Astrocyte (in vitro differentiated cells and primary cell): ENCODE measurements around the gene KLHL15. TPM values are rescaled to one million over a fixed set of nuclear protein-coding genes. Genes with fewer than 3 reads are reported as not detected.

Experiments
- DNase-seq: peaks from one replicate; pipeline ENCODE4 v3.0.0-alpha.2; 2010; ENCODE audit warnings: low read depth
- FAIRE-seq: peaks from 2 replicates; lab custom pipeline; 2011; peaks lifted over from hg19 to GRCh38; lab: Jason Lieb, UNC
- H2AFZ ChIP-seq: 2 replicates; pipeline ENCODE4 v1.6.0; 2012; ENCODE audit warnings: low read depth, low read length, inconsistent platforms
- H3K27ac ChIP-seq: 2 replicates; pipeline ENCODE4 v1.5.1; 2011; ENCODE audit warnings: low read depth, low read length, inconsistent platforms
- H3K27me3 ChIP-seq: 2 replicates; pipeline ENCODE4 v1.6.0; 2011; ENCODE audit warnings: low read length, inconsistent platforms; ENCODE audit not compliant: insufficient read depth
- H3K36me3 ChIP-seq: 2 replicates; pipeline ENCODE4 v1.5.1; 2011; ENCODE audit warnings: low read length, inconsistent platforms; ENCODE audit not compliant: insufficient read depth
- H3K4me1 ChIP-seq: 2 replicates; pipeline ENCODE4 v1.5.1; 2011; ENCODE audit warnings: low read length, inconsistent platforms; ENCODE audit not compliant: insufficient read depth
- H3K4me2 ChIP-seq: 2 replicates; pipeline ENCODE4 v1.6.0; 2012; ENCODE audit warnings: low read length, inconsistent platforms
- H3K4me3 ChIP-seq: 2 replicates; pipeline ENCODE4 v1.5.1; 2011; ENCODE audit warnings: low read depth, mild to moderate bottlenecking, low read length, inconsistent platforms; ENCODE audit not compliant: insufficient read depth
- H3K79me2 ChIP-seq: 2 replicates; pipeline ENCODE4 v1.6.0; 2012; ENCODE audit warnings: mild to moderate bottlenecking, low read length, inconsistent platforms; ENCODE audit not compliant: insufficient read depth
- H3K9ac ChIP-seq: 2 replicates; pipeline ENCODE4 v1.6.0; 2012; ENCODE audit warnings: mild to moderate bottlenecking, low read length, inconsistent platforms
- H3K9me3 ChIP-seq: 2 replicates; pipeline ENCODE4 v1.5.1; 2012; ENCODE audit warnings: low read depth, mild to moderate bottlenecking, low read length, inconsistent platforms; ENCODE audit not compliant: insufficient read depth
- H4K20me1 ChIP-seq: 2 replicates; pipeline ENCODE4 v1.6.0; 2012; ENCODE audit warnings: low read length, inconsistent platforms; ENCODE audit not compliant: insufficient read depth
- H3K27ac Mint-ChIP-seq: one replicate; pipeline ENCODE4 v1.8.0; 2021; ENCODE audit warnings: mild to moderate bottlenecking, mixed read lengths; ENCODE audit not compliant: unreplicated experiment
- H3K27me3 Mint-ChIP-seq: one replicate; pipeline ENCODE4 v1.8.0; 2021; ENCODE audit warnings: low read depth, mixed read lengths; ENCODE audit not compliant: unreplicated experiment
- H3K36me3 Mint-ChIP-seq: one replicate; pipeline ENCODE4 v1.8.0; 2021; ENCODE audit warnings: low read depth, mixed read lengths; ENCODE audit not compliant: unreplicated experiment
- H3K4me1 Mint-ChIP-seq: one replicate; pipeline ENCODE4 v1.8.0; 2021; ENCODE audit warnings: low read depth, mixed read lengths; ENCODE audit not compliant: unreplicated experiment
- H3K4me3 Mint-ChIP-seq: one replicate; pipeline ENCODE4 v1.8.0; 2021; ENCODE audit warnings: mild to moderate bottlenecking, moderate library complexity, mixed read lengths; ENCODE audit not compliant: unreplicated experiment
- H3K9me3 Mint-ChIP-seq: one replicate; pipeline ENCODE4 v1.8.0; 2021; ENCODE audit warnings: mild to moderate bottlenecking, mixed read lengths; ENCODE audit not compliant: unreplicated experiment
- EZH2 ChIP-seq: IDR thresholded peaks from 2 replicates; pipeline ENCODE4 v1.6.1; 2012; ENCODE audit warnings: mild to moderate bottlenecking, low read length, inconsistent platforms; ENCODE audit not compliant: insufficient read depth
- total RNA-seq: library from RNA; stranded (reverse); gene quantifications from 2 replicates; pipeline ENCODE4 v1.2.1, GENCODE V29; 2021
- TF ChIP-seq, protein P1 (sequence below): IDR thresholded peaks from 2 replicates; pipeline ENCODE4 v1.5.1; 2011; ENCODE audit warnings: low read depth, mild to moderate bottlenecking, inconsistent platforms, low read length, moderate library complexity; ENCODE audit not compliant: insufficient read depth

KLHL15 gene
- total RNA-seq, 1 donor from 2014 or later: 7.5 TPM

DNA sequence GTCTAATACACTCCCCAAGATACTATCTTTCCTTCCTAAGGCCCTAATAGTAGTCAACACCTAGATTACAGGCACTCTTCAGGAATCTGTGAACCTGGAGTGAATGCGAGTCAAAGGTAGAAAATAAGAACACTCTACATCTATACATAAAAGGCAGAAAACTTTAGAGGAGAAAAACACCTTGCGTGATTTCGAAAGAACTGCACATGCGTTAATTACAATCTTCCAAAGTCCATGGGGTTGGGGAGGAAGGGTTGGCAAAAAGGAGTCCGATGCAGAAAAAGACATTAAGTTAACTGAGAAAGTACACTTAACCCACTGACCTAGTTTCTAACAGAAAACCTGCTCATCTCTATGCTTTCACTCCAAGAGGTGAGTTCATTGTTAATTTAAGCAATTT lies 27.3 kb downstream of the KLHL15 start:
- Histone ChIP-seq H3K36me3 (no peaks in the 10 kb centered on the region), H3K4me1 (no peaks in the 10 kb centered on the region), H2AFZ (no peak overlapping the region), H3K27me3 (no peaks in the 10 kb centered on the region), H3K79me2 (peaks cover 3% of the 10 kb centered on the region), H3K4me3 (no peak overlapping the region), H3K9ac (no peak overlapping the region), H4K20me1 (no peaks in the 10 kb centered on the region), H3K9me3 (no peaks in the 10 kb centered on the region), H3K27ac (no peak overlapping the region), H3K4me2 (no peak overlapping the region)
- Mint-ChIP-seq H3K27ac (no peak overlapping the region), H3K4me3 (no peak overlapping the region), H3K9me3 (no peaks in the 10 kb centered on the region), H3K36me3 (no peaks in the 10 kb centered on the region), H3K4me1 (no peaks in the 10 kb centered on the region), H3K27me3 (no peaks in the 10 kb centered on the region)
- FAIRE-seq: no peak
- TF ChIP-seq, protein P1, sequence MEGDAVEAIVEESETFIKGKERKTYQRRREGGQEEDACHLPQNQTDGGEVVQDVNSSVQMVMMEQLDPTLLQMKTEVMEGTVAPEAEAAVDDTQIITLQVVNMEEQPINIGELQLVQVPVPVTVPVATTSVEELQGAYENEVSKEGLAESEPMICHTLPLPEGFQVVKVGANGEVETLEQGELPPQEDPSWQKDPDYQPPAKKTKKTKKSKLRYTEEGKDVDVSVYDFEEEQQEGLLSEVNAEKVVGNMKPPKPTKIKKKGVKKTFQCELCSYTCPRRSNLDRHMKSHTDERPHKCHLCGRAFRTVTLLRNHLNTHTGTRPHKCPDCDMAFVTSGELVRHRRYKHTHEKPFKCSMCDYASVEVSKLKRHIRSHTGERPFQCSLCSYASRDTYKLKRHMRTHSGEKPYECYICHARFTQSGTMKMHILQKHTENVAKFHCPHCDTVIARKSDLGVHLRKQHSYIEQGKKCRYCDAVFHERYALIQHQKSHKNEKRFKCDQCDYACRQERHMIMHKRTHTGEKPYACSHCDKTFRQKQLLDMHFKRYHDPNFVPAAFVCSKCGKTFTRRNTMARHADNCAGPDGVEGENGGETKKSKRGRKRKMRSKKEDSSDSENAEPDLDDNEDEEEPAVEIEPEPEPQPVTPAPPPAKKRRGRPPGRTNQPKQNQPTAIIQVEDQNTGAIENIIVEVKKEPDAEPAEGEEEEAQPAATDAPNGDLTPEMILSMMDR: no peak
- TF ChIP-seq EZH2: no peak
- no peak for DNase-seq

DNA sequence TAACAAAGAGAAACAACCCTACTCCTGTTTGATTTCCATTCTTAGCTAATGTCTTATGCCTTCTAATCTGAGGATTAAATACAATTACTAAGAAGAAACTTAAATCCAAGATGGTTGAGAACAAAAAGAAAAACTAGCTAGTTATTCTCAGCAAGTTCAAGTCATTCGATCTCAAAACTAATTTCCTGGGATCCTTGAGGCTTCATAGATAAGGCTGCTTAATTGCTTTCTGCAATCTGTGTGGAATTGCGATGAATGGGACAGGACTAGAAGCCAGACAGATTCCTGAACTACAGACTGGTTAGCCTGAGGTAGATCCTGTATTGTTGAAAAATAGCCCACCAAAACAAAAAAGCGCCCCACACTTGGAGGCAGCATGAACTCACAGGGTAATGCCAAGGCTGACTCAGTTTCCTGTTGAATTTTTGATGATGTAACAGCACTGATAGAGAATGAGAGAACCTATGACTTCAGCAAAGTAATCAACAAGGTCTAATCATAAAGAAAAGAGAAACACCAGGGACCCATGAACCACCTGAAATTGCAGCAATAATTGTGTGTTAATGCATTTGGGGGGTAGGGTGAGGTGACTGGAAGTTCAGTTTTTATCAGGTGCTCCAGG lies 33.9 kb downstream of the KLHL15 start:
- Histone ChIP-seq H3K4me3 (no peak overlapping the region), H3K27me3 (no peaks in the 10 kb centered on the region), H3K79me2 (peaks cover 5% of the 10 kb centered on the region), H3K4me1 (peaks cover 4% of the 10 kb centered on the region), H3K4me2 (peak overlapping the region; percentile 19), H4K20me1 (peaks cover 4% of the 10 kb centered on the region), H3K9me3 (no peaks in the 10 kb centered on the region), H3K27ac (no peak overlapping the region), H2AFZ (no peak overlapping the region), H3K9ac (no peak overlapping the region), H3K36me3 (peaks cover 3% of the 10 kb centered on the region)
- Mint-ChIP-seq H3K27ac (no peak overlapping the region), H3K4me1 (peaks cover 4% of the 10 kb centered on the region), H3K27me3 (no peaks in the 10 kb centered on the region), H3K36me3 (peaks cover 2% of the 10 kb centered on the region), H3K9me3 (no peaks in the 10 kb centered on the region), H3K4me3 (no peak overlapping the region)
- peak; percentile 22 for DNase-seq
- no peak for FAIRE-seq
- TF ChIP-seq, protein P1: no peak
- no peak for TF ChIP-seq EZH2

DNA sequence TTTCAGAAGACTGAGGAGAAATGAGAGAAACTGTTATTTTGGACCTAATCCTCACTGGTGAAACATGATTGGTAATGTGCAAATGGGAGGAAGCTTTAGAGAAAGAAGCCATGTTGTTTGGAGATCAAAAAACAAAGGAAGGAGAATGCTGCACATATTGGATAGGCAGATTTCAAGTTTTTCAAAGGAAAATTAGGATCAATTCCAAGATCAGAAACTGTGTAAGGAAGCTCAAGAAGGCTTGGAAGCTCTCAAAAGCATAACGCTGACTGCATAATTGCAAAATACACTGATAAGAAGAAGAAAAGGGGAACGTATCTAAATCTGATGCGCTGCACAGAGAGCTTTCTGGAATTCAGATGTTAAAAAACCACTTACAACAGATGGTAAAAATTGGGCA lies 34.6 kb downstream of the KLHL15 start:
- H3K79me2 ChIP-seq: peaks cover 5% of the 10 kb centered on the region
- no peak overlapping the region for H2AFZ ChIP-seq
- no peak overlapping the region for H3K9ac ChIP-seq
- H4K20me1 ChIP-seq: peaks cover 4% of the 10 kb centered on the region
- Mint-ChIP-seq H3K27ac (no peak overlapping the region), H3K4me3 (no peak overlapping the region), H3K9me3 (no peaks in the 10 kb centered on the region), H3K27me3 (no peaks in the 10 kb centered on the region), H3K36me3 (peaks cover 2% of the 10 kb centered on the region), H3K4me1 (peaks cover 4% of the 10 kb centered on the region)
- TF ChIP-seq, protein P1: no peak
- no peak for TF ChIP-seq EZH2
- H3K4me3 ChIP-seq: no peak overlapping the region
- FAIRE-seq: no peak
- H3K9me3 ChIP-seq: no peaks in the 10 kb centered on the region
- H3K4me2 ChIP-seq: no peak overlapping the region
- H3K27me3 ChIP-seq: no peaks in the 10 kb centered on the region
- no peak overlapping the region for H3K27ac ChIP-seq
- peaks cover 4% of the 10 kb centered on the region for H3K4me1 ChIP-seq
- peaks cover 7% of the 10 kb centered on the region for H3K36me3 ChIP-seq
- no peak for DNase-seq
